Stimulated activated naive CD8-positive, alpha-beta T cell treated with anti-CD3 and anti-CD28 coated beads, Interleukin-15, Interleukin-2, amounts not matched to agents 100 U/mL and 50 U/mL, for 24 hours (primary cell): ENCODE measurements around the gene NIBAN1.
"Not testable (repeated sequence)": the region's sequence is repeated elsewhere in the genome, so short reads cannot be mapped to it uniquely, and the experiment has no call there.

Experiments
- ATAC-seq: fragments of 150-1000 bp; cut with Tn5 transposase; one replicate; pipeline ENCODE4 v1.10.0; 2021
- DNase-seq: peaks from one replicate; pipeline ENCODE4 v3.0.0; 2021

Gene NIBAN1

GRCh38 chr1:184972315-184973055, 1.8 kb downstream of the NIBAN1 start:
- ATAC-seq (no peak), DNase-seq (no peak)

GRCh38 chr1:184971522-184972265, 2.6 kb downstream of the NIBAN1 start:
- no peak for DNase-seq
- ATAC-seq: no peak

- no peak for ATAC-seq
- DNase-seq: no peak
Observed at GRCh38 chr1:184970691-184971161, 3.6 kb downstream of the NIBAN1 start.

- DNase-seq (no peak), ATAC-seq (no peak)
Observed at GRCh38 chr1:184966989-184967388, 7.3 kb downstream of the NIBAN1 start.

GRCh38 chr1:184965944-184966860, 8.1 kb downstream of the NIBAN1 start:
- DNase-seq (no peak), ATAC-seq (no peak)

DNA sequence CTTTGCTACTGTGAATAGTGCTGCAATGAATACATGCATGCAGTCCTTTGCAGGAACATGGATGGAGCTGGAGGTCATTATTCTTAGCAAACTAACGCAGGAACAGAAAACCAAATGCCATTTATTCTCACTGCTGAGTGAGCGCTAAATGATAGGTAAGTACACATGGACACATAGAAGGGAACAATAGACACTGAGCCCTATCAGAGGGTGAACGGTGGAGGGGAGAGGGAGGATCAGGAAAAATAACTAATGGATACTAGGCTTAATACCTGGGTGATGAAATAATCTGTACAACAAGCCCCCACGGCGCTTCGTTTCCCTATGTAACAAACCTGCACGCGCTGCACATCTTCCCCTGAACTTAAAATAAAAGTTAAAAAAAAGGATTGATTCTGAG, 8.9 kb downstream of the NIBAN1 start:
- DNase-seq: no peak
- ATAC-seq: no peak

DNA sequence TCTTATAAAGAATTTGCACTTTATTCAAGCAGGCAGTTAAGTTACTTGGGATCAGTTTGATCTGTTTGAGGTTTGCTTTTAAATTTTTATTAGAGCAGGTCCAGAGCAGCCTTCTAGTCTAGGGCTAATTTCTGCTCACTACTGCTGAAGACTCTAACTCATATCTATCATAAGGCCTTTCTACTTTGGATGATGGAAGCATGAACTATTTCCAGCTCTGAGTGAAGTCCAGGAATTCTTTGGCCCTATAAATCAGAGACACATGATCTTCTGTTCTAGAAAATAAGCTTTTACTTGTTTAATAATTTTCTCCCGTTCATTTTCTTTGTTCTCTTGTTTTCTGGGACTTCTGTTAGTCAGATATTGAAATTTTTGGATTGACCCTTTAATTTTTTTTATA, 14.7 kb downstream of the NIBAN1 start:
- ATAC-seq: no peak

DNA sequence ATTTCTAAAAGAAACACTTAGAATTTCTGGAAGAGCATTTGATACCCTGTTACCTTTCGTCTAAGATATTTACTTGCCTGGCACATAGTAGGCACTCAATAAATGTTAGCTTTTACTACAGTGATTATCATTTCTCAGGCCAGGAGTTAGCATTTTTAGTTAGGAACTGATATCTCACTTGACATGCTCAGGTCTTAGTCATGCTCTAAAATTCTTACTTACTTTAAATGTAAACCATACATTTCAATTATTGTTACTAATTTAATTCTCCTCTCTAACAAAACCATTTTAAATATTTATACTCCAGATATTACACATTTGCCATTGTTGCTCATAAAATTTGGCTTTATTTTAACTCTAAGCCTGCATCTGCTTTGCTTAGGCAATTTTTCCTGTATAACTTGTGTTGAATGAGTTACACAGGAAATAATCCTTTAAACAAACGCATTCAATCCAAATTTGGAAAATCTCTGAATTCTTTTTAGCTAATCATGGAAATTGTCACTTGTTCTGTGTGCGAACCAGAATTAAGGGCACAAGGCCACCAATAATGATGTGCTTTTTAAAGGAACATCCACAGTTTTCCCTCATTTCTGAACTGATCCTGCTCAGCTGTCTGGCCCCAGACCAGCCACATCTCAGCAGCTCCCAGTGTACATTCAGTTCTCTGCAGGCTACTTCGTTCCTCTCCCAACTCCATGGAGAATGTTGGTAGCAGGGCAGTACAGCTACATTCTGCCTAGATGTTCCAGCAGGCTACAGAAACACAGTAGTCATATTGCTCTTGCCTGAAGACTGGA, 15.6 kb downstream of the NIBAN1 start:
- ATAC-seq (no peak), DNase-seq (no peak)

More for the DNA sequence above, 14.7 kb downstream of the NIBAN1 start:
- no peak for DNase-seq

GRCh38 chr1:184957901-184958300, 16.4 kb downstream of the NIBAN1 start:
- not testable (repeated sequence) for ATAC-seq, DNase-seq

- DNase-seq: no peak
- no peak for ATAC-seq
Observed at GRCh38 chr1:184956999-184957700, 17.2 kb downstream of the NIBAN1 start.

GRCh38 chr1:184954232-184954995, 19.9 kb downstream of the NIBAN1 start:
- no peak for DNase-seq
- ATAC-seq: no peak

- DNase-seq: no peak
Observed at GRCh38 chr1:184953600-184954219, 20.6 kb downstream of the NIBAN1 start.

DNA sequence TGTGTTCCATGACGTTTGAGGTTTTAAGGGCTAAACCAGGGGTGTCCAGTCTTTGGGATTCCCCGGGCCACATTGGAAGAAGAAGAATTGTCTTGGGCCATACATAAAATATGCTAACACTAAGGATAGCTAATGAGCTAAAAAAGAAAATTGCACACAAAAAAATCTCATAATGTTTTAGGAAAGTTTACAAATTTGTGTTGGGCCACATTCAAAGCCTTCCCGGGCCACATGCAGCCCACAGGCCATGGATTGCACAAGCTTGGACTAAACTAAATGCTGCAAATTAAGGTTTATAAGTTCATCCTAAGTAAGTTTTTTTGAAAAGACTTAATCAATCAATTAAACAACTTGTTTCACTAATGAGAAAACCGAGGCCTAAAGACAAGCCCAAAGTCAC, 21.9 kb downstream of the NIBAN1 start:
- ATAC-seq: no peak
- DNase-seq: no peak

More at GRCh38 chr1:184953600-184954219, 20.6 kb downstream of the NIBAN1 start:
- ATAC-seq: peak; percentile 82

DNA sequence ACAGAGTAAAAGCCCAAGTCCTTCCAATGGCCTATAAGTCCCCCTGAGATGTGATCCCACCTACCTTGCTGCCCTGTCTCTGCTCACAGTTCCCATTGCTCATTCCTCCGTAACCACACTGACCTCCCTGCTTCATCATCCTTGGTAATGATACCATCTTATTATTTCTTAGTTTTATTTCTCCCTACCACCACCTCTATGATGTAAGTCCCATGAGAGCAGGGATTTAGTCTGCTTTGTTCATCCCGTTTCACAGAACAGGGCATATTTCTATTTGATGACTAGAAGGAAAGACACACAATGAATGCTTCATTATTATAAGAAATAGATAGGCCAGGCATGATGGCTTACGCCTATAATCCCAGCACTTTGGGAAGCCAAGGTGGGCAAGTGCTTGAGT, 22.5 kb downstream of the NIBAN1 start:
- DNase-seq (no peak), ATAC-seq (no peak)

DNA sequence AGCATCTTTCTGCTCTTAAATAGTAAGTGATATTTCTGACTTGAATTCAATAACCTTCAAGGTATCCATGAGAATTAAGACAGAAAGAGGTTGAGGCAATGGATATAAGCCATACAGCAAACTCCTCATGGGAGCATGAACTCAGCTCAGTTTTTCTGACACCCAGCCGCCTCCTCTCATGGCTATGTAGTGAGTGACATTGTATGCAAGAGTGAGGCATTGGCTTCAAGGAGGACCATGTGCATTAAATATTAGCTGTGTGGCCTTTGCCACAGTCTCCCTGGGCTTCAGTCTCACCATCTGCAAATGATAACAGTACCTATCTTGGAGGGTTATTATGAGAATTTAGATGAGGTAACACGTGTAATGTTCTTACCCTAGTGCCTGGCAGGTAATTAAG, 23.4 kb downstream of the NIBAN1 start:
- no peak for DNase-seq

GRCh38 chr1:184950227-184950626, 24.1 kb downstream of the NIBAN1 start:
- DNase-seq (no peak), ATAC-seq (no peak)

More for the DNA sequence above, 23.4 kb downstream of the NIBAN1 start:
- ATAC-seq: no peak

DNA sequence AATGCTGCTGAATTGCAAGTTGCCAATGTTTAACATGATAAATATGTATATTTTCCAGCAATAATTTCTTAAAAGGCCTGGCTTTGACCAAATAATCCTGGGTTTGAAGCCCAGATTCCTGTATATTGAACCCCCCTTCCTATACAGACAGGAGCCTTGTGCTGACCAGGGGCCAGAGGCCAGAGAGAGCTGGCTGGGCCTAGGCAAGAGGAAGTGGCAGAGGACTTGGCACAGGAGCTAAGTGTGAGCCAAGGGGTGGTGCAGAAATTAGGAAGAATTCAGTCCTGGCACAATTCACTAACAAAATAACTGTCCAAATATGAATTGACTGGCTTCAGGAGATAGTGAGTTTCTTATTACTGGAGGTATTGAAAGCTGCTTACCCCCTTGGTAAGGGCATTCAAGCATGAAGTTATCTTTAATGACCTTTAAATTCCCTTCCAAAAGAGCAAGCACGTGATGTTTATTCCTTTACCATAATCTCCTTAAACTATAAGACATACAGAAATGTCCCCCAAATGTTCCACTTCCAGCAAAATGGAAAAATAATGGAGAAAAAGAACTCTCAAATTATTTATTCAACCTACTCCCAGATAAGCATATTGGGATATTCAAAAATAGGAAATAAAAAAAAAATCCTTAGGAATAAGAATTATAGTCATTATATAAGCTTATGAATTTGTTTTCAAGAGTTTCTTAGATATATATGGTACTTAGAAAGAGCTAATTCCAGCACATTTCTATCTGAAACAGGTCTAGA, 26.6 kb downstream of the NIBAN1 start:
- DNase-seq (no peak), ATAC-seq (no peak)

GRCh38 chr1:184945678-184946412, 28.5 kb downstream of the NIBAN1 start:
- DNase-seq: no peak

More at GRCh38 chr1:184945678-184946412, 28.5 kb downstream of the NIBAN1 start:
- no peak for ATAC-seq
